GM19467 (cell line): ENCODE data around the gene GAGE12F.
"Not testable (repeated sequence)": the region's sequence is repeated elsewhere in the genome, so short reads cannot be mapped to it uniquely, and the experiment has no call there.

Experiments used
- ATAC-seq: cut with Tn5 transposase; IDR thresholded peaks from one replicate; pipeline ENCODE4 v1.9.1; 2021; ENCODE audit warnings: mild to moderate bottlenecking, moderate library complexity; ENCODE audit not compliant: unreplicated experiment

The GAGE12F gene, protein sequence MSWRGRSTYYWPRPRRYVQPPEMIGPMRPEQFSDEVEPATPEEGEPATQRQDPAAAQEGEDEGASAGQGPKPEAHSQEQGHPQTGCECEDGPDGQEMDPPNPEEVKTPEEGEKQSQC

GRCh38 chrX:49560542-49560941, at the start of gene GAGE12F:
GAGE12F (plus strand) TSS chrX:49560842; CDS start chrX:49561997, 1,155 bp downstream.
- not testable (repeated sequence) for ATAC-seq

- not testable (repeated sequence) for ATAC-seq
Measured at GRCh38 chrX:49531877-49532276, 28.8 kb upstream of the GAGE12F start, which contains the start of gene GAGE12C. GAGE12C (plus strand) TSS chrX:49532177; CDS start chrX:49533332, 1,155 bp downstream.

DNA sequence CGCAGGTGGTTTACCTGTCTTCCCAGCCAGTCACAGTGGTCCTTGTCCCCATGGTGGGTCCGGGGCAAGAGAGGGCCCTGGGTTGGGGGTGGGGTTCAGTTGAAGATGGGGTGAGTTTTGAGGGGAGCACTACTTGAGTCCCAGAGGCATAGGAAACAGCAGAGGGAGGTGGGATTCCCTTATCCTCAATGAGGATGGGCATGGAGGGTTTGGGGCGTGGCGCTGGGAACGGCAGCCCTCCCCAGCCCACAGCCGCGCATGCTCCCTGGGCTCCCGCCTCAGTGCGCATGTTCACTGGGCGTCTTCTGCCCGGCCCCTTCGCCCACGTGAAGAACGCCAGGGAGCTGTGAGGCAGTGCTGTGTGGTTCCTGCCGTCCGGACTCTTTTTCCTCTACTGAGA, 19.2 kb upstream of the GAGE12F start, which contains the start of gene GAGE12D:
Gene GAGE12D, plus strand, starts transcription at position 301 of the 400 bp plus-strand sequence. CDS start 1,155 bp downstream, outside the sequence.
- ATAC-seq, result not testable (repeated sequence)

GRCh38 chrX:49550989-49551388, 9.7 kb upstream of the GAGE12F start, which contains the start of gene GAGE12E:
GAGE12E (plus strand) TSS chrX:49551289; CDS start chrX:49552444, 1,155 bp downstream.
- not testable (repeated sequence) for ATAC-seq

DNA sequence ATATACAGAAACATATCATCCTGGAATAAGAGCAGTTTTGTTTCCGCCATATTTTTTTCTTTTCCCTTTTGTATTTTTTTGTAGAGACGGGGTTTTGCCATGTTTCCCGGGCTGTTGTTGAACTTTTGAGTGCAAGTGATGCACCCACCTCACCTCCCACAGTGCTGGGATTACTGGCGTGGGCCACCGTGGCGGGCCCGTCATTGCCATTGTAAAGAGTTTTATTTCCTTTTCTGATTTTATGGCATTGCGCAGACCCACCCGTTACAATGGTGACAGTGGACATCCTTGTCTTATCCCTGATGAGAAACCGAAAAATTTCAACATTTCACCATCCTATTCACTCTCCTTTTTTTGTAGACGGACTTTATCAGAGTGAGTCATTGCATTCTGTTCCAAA, 8.1 kb downstream of the GAGE12F start:
- not testable (repeated sequence) for ATAC-seq

GRCh38 chrX:49569152-49569551, 8.5 kb downstream of the GAGE12F start:
- not testable (repeated sequence) for ATAC-seq

DNA sequence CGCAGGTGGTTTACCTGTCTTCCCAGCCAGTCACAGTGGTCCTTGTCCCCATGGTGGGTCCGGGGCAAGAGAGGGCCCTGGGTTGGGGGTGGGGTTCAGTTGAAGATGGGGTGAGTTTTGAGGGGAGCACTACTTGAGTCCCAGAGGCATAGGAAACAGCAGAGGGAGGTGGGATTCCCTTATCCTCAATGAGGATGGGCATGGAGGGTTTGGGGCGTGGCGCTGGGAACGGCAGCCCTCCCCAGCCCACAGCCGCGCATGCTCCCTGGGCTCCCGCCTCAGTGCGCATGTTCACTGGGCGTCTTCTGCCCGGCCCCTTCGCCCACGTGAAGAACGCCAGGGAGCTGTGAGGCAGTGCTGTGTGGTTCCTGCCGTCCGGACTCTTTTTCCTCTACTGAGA, 9.5 kb downstream of the GAGE12F start, which contains the start of gene GAGE12G:
Gene GAGE12G, plus strand, starts transcription at position 301 of the 400 bp plus-strand sequence. CDS start 1,155 bp downstream, outside the sequence.
- ATAC-seq, result not testable (repeated sequence)

DNA sequence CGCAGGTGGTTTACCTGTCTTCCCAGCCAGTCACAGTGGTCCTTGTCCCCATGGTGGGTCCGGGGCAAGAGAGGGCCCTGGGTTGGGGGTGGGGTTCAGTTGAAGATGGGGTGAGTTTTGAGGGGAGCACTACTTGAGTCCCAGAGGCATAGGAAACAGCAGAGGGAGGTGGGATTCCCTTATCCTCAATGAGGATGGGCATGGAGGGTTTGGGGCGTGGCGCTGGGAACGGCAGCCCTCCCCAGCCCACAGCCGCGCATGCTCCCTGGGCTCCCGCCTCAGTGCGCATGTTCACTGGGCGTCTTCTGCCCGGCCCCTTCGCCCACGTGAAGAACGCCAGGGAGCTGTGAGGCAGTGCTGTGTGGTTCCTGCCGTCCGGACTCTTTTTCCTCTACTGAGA, 19.0 kb downstream of the GAGE12F start, which contains the start of gene GAGE12H:
Gene GAGE12H, plus strand, starts transcription at position 301 of the 400 bp plus-strand sequence. CDS start 1,155 bp downstream, outside the sequence.
- ATAC-seq, result not testable (repeated sequence)

DNA sequence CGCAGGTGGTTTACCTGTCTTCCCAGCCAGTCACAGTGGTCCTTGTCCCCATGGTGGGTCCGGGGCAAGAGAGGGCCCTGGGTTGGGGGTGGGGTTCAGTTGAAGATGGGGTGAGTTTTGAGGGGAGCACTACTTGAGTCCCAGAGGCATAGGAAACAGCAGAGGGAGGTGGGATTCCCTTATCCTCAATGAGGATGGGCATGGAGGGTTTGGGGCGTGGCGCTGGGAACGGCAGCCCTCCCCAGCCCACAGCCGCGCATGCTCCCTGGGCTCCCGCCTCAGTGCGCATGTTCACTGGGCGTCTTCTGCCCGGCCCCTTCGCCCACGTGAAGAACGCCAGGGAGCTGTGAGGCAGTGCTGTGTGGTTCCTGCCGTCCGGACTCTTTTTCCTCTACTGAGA, 28.6 kb downstream of the GAGE12F start, which contains the start of gene GAGE2A:
Gene GAGE2A, plus strand, starts transcription at position 301 of the 400 bp plus-strand sequence. CDS start 1,155 bp downstream, outside the sequence.
- not testable (repeated sequence) for ATAC-seq

DNA sequence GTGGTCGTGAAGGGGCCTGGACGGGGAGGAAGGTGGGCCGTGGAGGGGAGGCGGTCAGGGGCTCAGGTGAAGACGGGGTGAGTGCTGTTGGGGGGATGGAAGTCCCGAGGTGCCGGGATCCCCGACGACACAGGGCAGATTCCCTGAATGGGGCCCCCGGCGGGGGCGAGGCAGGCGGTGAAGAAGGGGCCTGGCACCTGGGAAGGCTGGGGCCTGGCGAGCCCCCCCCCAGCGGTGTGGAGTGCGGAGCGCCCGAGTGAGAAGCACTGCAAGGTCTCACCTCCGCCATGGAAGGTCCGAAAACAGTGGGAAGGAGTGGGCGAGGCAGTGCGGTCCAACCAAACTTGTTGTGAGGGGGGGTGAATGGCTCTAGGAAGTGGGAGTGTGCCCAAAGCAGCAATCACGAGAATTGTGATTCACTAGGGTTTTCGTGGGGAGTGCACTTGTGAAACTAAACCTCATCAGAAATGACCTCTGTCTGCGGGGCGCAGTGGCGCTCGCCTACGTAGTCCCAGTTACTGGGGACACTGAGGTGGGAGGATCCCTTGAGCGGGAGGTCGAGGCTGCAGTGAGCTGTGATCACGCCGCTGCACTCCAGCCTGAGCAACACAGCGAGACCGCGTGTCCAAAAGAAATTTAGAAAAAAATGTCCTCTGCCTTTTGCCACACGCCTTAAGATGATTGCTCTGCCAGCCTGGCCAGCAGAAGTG, 29.3 kb downstream of the GAGE12F start:
- ATAC-seq, result not testable (repeated sequence)

- ATAC-seq, result not testable (repeated sequence)
Measured at GRCh38 chrX:49590488-49590887, 29.8 kb downstream of the GAGE12F start.

DNA sequence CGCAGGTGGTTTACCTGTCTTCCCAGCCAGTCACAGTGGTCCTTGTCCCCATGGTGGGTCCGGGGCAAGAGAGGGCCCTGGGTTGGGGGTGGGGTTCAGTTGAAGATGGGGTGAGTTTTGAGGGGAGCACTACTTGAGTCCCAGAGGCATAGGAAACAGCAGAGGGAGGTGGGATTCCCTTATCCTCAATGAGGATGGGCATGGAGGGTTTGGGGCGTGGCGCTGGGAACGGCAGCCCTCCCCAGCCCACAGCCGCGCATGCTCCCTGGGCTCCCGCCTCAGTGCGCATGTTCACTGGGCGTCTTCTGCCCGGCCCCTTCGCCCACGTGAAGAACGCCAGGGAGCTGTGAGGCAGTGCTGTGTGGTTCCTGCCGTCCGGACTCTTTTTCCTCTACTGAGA, 38.1 kb downstream of the GAGE12F start, which contains the start of gene GAGE1:
Gene GAGE1, plus strand, starts transcription at position 301 of the 400 bp plus-strand sequence. CDS start 1,155 bp downstream, outside the sequence.
- not testable (repeated sequence) for ATAC-seq

GRCh38 chrX:49610718-49611310, 50.2 kb downstream of the GAGE12F start:
- no peak for ATAC-seq
